ENCODE results near the gene SOHLH1. TPM values are rescaled to one million over a fixed set of nuclear protein-coding genes. Genes with fewer than 3 reads are reported as not detected.

SOHLH1 gene
- total RNA-seq, 1 donor from 2014 or later, result not detected

DNA sequence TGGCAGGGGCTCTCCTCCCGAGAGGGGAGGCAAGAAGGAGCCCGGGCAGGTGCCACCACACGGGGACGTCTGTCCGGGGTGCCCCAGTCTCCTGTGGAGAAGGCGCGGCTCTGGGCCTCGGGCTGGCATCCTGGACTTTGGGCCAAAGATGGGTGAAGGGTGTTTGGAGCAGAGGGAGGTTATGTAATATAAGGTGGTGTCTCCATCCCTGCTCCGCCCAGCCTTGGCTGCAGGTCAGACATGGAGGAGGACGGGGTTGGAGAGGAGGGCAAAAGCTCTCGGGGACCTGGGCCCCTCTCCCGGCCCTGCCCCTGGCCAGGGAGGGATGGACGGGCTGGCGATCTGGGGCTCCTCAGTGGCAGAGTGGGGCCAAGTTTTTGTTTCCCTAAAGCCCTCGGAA is 1.2 kb upstream of the SOHLH1 start:
- TF ChIP-seq, protein P1, sequence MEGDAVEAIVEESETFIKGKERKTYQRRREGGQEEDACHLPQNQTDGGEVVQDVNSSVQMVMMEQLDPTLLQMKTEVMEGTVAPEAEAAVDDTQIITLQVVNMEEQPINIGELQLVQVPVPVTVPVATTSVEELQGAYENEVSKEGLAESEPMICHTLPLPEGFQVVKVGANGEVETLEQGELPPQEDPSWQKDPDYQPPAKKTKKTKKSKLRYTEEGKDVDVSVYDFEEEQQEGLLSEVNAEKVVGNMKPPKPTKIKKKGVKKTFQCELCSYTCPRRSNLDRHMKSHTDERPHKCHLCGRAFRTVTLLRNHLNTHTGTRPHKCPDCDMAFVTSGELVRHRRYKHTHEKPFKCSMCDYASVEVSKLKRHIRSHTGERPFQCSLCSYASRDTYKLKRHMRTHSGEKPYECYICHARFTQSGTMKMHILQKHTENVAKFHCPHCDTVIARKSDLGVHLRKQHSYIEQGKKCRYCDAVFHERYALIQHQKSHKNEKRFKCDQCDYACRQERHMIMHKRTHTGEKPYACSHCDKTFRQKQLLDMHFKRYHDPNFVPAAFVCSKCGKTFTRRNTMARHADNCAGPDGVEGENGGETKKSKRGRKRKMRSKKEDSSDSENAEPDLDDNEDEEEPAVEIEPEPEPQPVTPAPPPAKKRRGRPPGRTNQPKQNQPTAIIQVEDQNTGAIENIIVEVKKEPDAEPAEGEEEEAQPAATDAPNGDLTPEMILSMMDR (IDR thresholded peaks at IDR 0.05; ENCODE audit: unreplicated experiment), result no peak
- H3K4me3 Mint-ChIP-seq, result no peak overlapping the region
- peaks cover 1% of the 10 kb centered on the region for H3K4me1 Mint-ChIP-seq
- no peaks in the 10 kb centered on the region for H3K36me3 Mint-ChIP-seq
- peaks cover 38% of the 10 kb centered on the region for H3K27me3 Mint-ChIP-seq (ENCODE audit: low read depth)
- no peak overlapping the region for H3K27ac Mint-ChIP-seq
- DNase-seq (ENCODE audit: low spot score in 2 of 2, unreplicated experiment in 2 of 2), result no peak
- no peaks in the 10 kb centered on the region for H3K9me3 Mint-ChIP-seq

DNA sequence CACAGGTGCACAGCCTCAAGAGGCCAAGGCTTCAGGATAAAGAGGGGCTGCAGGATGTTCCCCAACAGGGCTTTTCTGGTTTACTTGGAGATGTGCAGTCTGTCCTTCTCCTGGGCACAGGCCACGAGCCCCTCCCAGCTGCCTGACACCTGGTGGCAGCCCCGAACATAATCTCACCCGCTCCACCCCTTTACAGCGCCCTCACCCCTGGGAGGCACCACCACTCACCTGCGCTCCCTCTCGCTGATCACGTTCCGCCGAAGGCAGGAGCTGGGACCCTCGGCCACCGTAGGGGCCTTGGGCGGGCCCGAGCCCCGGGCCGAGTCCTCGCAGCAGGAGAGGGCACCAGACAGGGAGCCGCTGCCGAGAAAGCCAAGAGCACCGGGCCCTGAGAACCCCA is 514 bp downstream of the SOHLH1 start:
- no peak for DNase-seq (ENCODE audit: low spot score in 2 of 2, unreplicated experiment in 2 of 2)
- H3K4me3 Mint-ChIP-seq, result no peak overlapping the region
- H3K27me3 Mint-ChIP-seq (ENCODE audit: low read depth), result peaks cover 28% of the 10 kb centered on the region
- TF ChIP-seq, protein P1 (IDR thresholded peaks at IDR 0.05; ENCODE audit: unreplicated experiment), result no peak
- H3K27ac Mint-ChIP-seq, result no peak overlapping the region
- H3K4me1 Mint-ChIP-seq, result no peaks in the 10 kb centered on the region
- no peaks in the 10 kb centered on the region for H3K9me3 Mint-ChIP-seq
- no peaks in the 10 kb centered on the region for H3K36me3 Mint-ChIP-seq

DNA sequence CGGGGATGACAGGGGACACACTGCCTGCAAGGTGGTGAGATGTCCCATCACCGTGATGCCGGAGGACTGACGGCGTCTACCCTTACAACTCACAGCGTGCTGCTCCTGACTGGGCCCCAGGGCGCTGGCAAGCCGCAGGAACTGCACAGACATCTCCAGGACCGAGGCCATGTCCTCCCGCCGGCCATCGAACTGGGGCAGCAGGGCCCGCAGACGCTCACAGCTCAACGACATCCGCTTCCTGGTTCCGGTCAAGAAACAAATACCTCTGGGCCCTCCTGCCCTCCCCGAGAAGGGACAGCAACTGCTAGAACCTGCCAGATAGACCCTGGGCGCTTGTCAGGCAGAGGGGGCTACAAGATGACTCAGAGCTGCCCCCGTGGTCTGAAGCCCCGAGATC is 1.0 kb downstream of the SOHLH1 start:
- no peak for DNase-seq (ENCODE audit: low spot score in 2 of 2, unreplicated experiment in 2 of 2)
- TF ChIP-seq, protein P1 (IDR thresholded peaks at IDR 0.05; ENCODE audit: unreplicated experiment), result no peak
- no peak overlapping the region for H3K4me3 Mint-ChIP-seq
- H3K27me3 Mint-ChIP-seq (ENCODE audit: low read depth), result peaks cover 29% of the 10 kb centered on the region
- H3K36me3 Mint-ChIP-seq, result no peaks in the 10 kb centered on the region
- H3K9me3 Mint-ChIP-seq, result no peaks in the 10 kb centered on the region
- H3K4me1 Mint-ChIP-seq, result no peaks in the 10 kb centered on the region
- H3K27ac Mint-ChIP-seq, result no peak overlapping the region

DNA sequence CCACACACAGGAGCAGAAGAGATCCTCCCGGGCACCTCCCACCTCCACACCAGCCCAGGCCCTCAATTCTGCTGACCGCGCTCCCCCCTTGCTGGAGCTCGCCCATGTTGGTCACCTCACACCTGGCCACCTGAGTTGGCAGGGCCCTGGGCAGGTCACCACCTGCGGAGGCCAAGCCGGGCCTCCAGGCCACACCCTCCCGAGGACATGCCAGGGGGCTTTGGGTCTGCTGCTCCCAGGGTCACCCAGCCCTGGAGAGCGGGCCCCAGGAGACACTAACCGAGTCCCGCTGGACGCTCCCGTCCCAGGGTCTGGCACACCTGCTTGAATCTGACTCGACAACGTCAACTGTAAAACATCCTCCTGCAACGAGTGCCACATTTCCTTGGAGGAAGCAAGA is 2.1 kb downstream of the SOHLH1 start:
- TF ChIP-seq, protein P1 (IDR thresholded peaks at IDR 0.05; ENCODE audit: unreplicated experiment), result no peak
- Mint-ChIP-seq H3K4me3 (no peak overlapping the region), H3K4me1 (no peaks in the 10 kb centered on the region), H3K36me3 (no peaks in the 10 kb centered on the region), H3K9me3 (no peaks in the 10 kb centered on the region), H3K27ac (no peak overlapping the region), H3K27me3 (ENCODE audit: low read depth) (peaks cover 25% of the 10 kb centered on the region)
- no peak for DNase-seq (ENCODE audit: low spot score in 2 of 2, unreplicated experiment in 2 of 2)

DNA sequence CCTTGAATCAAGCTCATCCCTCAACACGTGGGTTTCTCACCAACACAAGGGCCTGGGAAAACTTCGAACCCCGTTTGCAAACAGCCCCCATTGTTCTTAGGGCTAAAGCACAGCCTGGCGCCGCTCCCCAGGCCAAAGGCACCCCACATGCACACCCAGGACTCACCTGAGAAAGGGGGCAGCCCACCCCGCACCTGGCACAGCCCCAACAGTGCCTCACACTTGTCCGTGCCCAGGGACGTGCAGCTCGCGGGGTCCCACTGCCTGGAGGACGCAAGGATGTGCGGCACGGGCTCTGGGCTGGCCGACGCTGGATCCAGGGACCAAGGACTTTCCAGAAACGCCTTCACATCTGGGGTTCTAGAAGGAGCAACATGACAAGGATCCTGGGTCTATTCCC is 2.8 kb downstream of the SOHLH1 start:
- no peaks in the 10 kb centered on the region for H3K36me3 Mint-ChIP-seq
- no peaks in the 10 kb centered on the region for H3K4me1 Mint-ChIP-seq
- no peak for DNase-seq (ENCODE audit: low spot score in 2 of 2, unreplicated experiment in 2 of 2)
- no peak overlapping the region for H3K27ac Mint-ChIP-seq
- H3K27me3 Mint-ChIP-seq (ENCODE audit: low read depth), result peaks cover 31% of the 10 kb centered on the region
- no peak overlapping the region for H3K4me3 Mint-ChIP-seq
- TF ChIP-seq, protein P1 (IDR thresholded peaks at IDR 0.05; ENCODE audit: unreplicated experiment), result no peak
- no peaks in the 10 kb centered on the region for H3K9me3 Mint-ChIP-seq

DNA sequence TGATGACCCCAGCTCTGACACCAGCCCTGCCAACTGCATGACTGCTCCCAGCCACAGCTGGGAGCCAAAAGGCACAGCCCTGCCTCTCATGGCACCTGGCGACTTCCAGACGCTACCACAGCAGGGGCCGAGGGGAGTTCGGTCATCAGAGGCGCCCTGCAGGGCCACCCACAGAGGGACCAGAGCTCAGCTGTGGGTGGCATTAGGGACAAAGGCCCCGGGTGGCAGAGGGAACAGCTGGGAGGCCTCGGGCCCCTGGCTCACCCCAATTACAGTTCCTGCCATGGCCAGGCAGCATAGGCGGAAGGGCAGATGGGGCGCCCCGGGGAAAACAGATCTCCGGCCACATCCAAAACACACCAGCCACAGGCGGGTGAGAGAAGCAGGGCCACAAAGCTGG is 3.6 kb downstream of the SOHLH1 start:
- Mint-ChIP-seq H3K9me3 (no peaks in the 10 kb centered on the region), H3K4me3 (no peak overlapping the region), H3K4me1 (no peaks in the 10 kb centered on the region), H3K27ac (no peak overlapping the region), H3K36me3 (no peaks in the 10 kb centered on the region), H3K27me3 (ENCODE audit: low read depth) (peaks cover 30% of the 10 kb centered on the region)
- DNase-seq (ENCODE audit: low spot score in 2 of 2, unreplicated experiment in 2 of 2), result no peak
- TF ChIP-seq, protein P1 (IDR thresholded peaks at IDR 0.05; ENCODE audit: unreplicated experiment), result no peak
